ENCODE results near the gene CHST11.

Gene CHST11

DNA sequence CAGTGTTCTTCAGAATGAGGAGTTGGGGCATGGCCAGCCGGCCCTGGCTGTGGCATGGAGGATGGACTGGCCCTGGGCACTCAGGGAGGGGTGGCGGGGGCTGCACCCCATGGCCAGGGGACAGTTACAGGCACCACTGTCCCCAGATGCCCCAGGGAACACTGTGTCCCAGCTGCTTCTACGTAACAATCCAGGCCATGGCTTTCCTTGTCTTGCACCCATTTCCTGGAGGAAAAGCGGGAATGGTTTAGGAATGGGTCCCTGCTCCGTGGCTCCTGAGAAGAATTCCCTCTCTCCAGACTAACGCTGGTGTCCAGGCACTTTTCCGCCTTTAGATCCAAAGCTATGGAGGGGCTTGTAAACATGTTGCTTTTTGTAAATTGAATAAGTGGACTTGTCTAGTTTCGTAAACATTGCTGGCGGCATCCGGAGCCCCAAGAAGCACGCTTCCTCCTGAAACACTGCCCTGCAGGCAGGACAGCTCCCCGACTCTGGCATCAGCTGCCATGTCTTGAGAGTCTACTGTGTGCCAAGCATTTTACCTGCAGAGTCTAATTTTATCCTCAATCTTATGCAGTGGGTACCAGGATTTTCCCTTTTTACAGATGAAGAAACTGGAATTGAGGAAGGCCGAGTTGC lies 263.1 kb downstream of the CHST11 start:
- DNase-seq (ENCODE audit: low spot score) = no peak

DNA sequence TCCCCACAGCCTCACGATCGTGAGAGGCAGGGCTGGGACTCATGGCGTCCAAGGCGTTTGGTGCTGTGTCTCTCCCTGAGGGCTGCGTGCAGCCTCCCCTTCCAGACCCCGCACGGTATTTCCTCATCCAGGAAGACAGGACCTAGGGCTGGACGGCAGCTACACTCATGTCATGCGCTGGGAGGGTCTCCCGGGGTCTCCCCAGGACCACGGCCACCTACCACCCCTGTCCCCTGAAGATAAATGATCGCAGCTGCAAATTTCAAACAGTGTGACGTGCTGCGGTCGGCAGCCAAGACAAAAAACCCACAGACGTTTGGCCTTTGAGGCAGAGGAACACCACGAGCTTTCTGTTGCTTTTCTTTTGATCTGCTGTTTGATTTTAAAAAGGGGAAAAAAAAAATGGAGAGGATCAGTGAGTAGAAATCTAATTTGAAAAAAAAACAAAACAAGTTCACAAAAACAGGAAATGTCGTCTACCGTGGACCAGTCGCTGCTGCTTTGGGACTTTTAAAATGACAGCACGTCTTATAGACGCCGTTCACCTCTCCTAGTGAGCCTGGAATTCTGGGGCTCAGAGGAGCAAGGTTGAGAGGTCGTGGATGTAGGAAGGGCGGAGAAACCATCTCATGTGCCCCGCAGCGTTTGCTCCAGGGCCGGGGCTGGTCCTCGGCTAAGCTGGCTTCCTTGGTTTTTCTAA lies 263.7 kb downstream of the CHST11 start:
- DNase-seq (ENCODE audit: low spot score) = peak; percentile 60

DNA sequence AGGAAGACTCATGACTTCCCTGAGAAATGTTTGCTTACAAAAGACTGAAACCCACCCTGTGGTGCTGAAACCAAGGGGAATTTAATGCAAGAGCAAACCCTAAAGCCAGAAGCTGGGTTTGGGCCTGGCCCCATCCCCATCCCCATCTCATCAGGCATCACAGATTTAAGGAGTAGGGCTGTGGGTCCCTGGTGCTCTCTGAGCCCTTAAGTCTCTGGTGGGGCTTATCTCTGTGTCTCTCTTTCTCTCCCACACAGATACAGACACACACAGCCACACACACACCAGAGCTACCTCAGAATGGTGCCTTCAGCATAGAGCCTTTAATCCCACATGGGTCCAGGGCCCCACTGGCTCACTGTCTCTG lies 264.3 kb downstream of the CHST11 start:
- no peak for DNase-seq (ENCODE audit: low spot score)

DNA sequence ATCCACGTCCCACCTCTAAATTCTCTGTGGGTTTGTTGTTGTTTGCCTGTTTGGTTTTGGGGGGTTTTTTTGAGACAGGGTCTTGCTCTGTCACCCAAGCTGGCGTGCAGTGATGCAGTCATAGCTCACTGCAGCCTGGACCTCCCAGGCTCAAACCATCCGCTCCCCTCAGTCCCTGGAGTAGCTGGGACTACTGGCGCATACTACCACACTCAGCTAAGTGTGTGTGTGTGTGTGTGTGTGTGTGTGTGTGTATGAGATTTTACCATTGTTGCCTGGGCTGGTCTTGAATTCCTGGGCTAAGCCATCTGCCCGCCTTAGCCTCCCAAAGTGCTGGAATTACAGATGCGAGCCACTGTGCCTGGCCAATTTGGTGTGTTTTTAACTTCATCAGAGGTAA lies 265.2 kb downstream of the CHST11 start:
- no peak for DNase-seq (ENCODE audit: low spot score)

DNA sequence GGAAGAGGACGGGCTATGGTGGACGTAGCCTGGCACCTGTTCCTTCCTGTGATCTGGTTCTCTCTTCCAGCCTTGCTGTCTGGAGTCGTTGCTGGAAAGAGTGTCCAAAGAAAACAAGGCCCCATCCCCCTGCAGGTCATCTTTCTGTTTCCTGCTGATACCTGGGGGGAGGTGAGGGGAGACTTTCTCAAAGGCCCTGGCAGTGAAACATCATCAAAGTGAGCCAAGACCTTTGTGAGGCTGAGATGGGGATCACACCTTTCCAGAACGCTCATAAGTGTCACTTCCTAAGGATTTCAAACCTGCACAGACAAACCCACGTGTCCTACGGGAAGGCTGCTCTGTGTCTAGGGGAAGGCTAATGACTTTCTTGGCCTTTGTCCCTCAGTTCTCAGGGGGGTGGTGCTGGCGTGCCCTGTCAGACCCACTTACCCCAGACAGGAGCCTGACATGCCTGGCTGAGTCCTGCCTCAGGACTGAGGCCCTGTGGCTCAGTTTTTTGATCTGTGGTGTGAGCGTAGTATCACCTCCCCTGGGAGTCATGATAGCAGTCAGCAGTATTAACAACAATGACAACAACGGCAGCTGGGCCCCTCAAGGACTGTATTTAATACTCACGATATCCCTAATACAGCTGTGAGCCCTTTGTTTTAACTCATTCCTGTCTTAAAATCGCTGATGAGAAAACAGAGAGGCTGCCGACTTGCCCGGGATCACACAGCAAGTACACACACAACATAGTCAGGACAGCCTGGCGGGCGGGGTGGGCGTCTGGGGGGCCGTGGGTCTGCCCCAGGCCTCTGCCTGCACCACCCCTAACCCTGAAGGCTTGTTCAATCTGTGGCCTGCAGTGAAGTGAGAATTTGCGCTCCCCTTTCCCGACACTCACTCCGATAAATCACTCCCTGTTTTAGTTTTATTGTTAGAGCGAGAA lies 266.1 kb downstream of the CHST11 start:
- DNase-seq (ENCODE audit: low spot score) = no peak

DNA sequence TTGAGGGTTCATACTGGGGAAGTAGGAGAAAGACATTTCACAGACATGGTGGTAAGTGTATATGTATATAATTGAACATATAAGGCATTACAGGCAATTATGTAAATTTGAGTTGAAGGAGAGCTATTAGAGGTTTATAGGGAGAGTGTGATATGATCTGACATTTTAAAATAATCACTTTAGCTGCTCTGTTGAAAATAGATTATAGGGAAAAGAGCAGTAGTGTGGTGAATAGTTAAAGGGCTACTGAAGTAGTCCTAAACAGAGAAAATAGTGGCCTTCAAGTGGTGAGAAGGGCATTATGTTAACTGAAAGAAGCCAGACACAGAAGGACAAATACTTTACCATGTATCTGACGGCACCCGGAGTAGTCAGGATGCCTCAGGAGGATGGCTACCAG lies 267.1 kb downstream of the CHST11 start:
- DNase-seq (ENCODE audit: low spot score) = no peak

DNA sequence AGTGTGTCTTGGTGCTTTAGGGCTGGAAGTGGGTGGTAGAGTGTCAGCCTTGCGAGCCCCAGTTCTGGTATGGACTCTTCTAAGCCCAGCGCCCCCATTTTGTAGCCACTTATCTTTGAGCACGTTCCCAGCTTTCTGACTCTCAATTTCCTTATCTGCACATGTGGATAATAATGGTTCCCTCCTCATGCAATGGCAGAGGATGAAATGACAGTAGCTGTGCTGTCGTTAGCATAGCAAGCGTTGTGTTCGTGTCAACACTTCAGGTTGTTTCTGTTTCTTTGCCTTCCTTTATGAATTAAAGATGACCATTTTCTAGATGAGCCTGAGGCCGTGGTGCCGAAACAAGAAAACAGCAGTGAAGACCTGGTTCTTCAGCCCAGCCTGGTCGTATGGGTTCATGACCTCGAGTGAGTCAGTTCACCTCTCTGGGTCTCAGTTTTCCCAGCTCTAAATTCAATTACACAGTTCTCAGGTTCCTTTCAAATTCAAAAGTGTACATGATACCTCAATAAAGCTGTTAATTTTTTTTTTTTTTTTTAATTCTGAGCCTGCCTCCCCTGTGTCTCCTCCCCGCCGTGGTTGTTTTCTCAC lies 268.3 kb downstream of the CHST11 start:
- DNase-seq (ENCODE audit: low spot score) = no peak

DNA sequence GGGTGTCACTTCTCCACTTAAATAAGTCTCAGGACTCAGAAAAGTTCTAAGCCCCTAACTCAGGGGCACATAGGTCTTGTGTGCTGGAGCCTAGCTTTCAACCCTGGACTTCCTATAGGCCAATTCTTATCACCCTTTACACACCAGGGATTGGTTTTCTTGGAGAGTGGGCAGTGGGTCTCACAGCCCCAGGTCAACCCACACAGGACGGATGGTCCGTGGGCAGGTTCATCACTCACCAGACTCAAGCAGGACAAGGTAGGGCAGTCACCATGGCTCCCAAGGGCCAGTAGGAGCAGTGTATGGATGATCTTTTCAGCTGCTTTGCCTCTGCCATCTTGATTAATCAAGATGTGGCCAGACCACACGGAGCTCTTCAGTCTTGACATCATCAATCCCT lies 268.9 kb downstream of the CHST11 start:
- DNase-seq (ENCODE audit: low spot score) = no peak

DNA sequence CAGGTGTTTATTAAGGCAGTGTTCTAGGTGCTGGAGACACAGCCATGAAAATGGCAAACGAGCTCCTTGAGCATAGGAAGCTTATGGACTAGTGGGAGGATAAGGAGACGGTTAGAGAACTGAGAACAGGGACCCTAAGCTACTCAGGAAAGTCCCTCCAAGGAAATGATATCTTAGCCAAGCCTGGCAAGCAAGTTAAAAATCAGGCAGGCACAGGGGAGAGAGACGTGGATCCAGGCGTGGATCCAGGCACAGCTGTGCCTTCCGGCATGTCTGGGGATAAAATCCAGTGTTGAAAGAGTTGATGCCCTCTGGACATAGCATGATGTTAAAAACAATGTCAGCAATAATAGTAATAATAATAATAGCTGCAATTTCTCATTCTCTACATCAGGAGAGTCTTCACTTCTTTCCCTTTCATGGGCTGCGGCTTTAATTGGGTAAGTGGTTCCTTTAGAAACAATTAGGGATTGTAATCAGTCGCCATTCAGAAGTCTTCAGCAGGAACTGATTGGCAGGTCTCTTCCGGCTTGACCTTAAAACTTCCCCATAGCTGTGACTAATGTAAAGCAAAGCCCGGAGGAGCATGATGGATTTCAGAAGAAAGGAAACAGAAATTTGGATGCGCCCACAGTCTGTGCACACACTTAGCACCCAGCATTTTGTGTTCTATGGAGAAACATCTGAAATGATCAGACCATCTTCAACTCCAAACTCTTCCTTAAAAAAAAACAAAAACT lies 271.1 kb downstream of the CHST11 start:
- no peak for DNase-seq (ENCODE audit: low spot score)

DNA sequence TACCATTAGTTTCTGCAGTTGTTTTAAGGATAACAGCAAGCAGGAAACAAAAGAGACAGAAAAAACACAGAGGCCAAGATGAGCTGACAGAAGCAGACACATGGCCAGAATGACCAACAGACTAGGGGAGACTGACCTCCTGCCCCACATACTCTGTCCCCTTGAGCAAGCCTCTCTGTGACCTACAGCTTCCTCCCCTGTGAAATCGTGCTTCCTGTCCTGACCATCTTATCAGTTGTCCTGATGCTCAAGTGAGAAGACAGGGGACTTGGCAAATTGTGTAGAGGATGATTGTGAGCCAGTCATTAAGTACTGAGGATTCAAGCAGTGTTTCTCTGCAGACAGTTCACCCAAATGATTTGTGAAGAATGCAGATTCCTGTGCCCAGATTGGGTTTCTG lies 272.3 kb downstream of the CHST11 start:
- no peak for DNase-seq (ENCODE audit: low spot score)

DNA sequence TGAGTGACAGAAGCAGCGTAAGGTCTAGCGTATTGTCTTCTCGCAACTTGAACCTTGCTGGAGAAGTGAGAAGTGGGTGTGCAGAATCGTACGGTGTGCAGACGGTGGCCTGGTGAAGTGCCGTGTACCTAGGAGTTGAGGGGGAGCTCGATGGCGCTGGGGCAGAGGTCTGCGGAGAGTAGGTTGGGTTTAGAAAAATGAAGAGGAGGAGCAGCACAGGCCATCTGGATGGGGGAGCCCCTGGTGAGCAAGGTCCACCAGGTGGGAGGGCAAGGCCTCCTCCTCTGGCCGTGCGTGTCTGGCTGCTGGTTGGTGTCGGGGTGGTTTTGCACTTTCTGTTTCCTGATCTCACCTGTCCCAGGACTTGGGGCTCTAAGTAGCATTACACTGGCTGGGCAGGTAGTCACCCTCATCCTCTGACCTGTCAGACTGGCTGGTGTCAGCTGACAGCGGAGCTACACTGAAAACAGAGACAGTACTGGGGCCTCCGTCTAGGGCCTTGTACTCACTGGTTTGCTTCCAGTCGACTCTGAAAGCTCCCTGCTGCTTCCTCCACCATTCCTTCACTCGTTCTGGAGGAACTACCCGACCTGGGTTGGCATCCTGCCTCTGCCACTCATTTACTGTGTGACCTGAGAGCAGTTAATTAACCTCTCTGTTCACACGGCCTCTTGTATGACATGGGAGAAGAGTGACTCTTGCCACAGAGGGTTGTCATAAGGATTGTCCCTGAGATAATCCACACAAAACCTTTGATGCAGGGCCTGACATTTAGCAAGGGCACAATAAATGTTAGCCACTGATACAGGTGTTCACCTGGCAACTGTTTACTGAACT lies 273.1 kb downstream of the CHST11 start:
- no peak for DNase-seq (ENCODE audit: low spot score)

DNA sequence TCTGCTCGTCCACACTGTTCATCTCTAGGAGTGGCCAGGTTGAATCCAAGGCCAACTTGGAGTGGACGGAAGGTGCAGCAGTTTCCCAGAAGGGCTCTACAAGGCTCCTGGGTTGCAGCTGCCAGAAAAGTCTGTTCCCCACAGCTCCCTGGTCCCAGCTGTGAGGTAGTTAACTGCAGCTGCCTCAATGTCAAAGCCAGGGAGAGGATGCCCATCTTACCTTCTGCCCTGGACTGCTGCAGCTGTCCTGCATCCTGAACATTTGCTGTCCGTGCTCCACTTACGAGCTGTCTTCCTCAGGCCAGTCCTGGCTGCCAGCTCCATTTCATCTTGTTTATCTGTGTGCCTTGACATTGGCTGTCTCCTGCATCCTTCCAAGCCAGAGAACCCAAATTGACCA lies 274.0 kb downstream of the CHST11 start:
- no peak for DNase-seq (ENCODE audit: low spot score)

DNA sequence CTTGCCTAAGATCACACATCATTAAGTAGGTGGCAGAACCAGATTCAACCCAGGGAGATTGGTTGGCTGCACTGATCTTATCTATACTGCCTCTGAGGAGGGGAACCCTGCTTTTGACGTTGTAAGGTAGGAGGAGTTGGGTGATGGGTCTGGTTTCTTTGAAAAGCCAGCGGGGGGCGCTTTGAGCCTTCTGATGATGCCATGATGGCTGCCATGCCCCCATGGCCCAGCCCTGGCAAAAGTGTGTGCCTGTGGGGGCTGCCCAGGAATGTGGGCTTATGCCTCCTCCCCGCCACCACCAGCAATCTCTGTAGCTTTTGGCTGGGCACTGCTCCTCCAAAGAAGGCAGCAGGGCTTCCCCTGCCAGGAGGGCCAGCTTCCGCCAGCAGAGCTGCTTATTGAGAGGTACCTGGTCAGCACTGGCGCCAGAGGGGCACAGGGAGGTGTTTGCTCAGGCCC lies 277.0 kb downstream of the CHST11 start:
- DNase-seq (ENCODE audit: low spot score) = no peak

DNA sequence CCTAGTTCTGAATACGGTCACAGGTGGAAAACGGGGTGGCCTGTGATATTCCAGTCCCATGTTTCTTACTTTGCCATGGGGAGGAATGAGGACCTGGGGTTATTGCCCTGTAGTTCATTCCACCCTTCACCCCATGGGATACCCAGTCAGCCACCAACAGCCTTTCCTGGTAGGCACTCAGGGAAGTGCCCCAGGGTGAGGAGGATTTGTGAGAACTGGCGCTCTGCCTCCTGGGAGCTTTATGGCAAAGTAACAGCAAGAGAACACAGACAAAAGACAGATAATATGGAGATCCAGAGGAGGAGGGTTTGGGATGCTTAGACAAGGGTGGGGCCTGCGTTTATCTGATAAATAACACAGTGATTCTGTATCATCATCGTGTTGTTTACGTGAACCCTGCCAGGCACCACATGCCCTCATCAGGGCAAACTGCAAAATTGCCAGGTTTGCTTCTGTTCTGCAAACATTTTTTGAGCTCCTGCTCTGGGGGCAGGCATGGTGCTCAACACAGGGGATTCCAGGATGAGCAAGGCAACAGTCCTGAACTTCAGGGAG lies 277.9 kb downstream of the CHST11 start:
- no peak for DNase-seq (ENCODE audit: low spot score)

DNA sequence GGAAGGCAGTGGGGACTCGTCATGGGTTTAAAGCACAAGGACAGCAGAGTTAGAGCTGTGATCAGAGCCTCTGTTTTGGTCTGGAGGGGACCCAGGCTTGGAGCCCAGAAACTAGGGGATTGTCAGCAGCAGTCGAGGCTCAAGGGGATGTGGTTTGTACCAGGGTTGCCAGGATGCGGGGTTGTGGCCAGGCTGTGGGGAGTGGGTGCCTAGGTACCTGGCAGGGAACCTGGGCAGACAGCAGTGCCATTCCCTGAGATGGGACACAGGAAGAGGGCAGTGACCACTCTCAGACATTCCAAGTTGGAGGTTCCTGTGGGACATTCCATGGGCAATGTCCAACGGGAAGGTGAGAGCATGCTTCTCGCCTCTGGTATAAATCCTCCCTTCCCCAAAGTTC lies 279.1 kb downstream of the CHST11 start:
- DNase-seq (ENCODE audit: low spot score) = no peak

DNA sequence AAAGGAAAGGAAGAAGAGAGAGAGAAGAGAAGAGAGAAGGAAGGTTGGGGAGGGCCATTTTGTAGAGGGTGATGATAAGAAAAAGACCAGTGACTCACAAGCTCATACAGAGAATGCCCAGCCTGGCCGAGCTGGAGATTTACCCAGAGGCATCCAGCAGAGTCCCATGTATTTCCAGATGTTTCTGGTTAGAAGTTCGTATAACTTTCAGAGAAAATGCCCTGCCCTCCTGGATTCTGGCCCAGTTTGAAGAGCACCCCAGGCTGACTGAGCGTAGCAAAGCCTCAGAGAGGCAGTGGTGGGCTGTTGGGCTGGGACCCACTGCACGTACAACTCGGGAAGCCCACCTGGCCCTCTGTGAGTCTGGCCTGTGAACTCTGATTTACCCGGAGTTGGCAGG lies 279.6 kb downstream of the CHST11 start:
- DNase-seq (ENCODE audit: low spot score) = no peak

DNA sequence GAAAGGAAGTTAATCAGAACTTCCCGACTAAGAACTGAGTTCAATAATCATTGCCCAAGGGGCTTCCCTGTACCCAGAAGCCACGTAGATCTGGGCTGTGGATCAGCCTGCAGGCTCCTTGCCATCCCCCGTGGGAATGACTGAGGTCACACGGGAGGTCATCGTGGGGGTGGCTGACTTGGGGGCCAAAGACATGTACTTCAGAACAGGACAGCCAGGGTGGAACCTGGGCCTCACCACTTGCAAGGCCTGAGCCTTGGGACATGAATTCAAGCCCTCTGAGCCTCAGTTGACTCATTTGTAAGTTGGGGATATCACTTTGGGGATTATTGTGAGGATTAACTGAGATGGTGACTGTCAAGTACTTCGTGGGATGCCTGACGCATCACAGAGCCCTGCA lies 280.4 kb downstream of the CHST11 start:
- no peak for DNase-seq (ENCODE audit: low spot score)

DNA sequence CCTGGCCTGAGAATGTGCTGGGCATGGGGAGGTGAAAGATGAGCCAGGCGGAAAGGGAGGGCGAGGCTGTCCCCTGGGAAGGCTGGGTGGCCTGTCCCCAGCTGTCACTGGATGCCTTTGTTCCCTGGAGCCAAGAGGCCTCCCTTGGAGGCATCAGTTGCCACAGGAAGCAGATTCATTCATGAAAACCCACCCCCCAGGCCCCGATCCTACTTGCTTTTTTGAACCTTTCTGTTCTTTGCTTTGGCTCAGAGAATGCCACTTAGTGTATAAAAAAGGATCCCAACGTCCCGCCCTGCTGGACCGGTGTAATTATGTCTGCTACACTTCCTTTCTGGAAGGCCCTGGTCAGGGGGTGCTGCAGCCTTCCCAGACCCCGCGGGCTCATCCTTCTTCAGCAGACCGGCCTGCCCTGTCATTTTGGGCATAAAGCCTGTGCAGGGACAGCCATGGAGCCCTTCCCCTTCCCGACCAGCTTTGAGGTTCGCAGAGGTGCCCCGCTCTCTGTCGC lies 281.1 kb downstream of the CHST11 start:
- DNase-seq (ENCODE audit: low spot score) = no peak

DNA sequence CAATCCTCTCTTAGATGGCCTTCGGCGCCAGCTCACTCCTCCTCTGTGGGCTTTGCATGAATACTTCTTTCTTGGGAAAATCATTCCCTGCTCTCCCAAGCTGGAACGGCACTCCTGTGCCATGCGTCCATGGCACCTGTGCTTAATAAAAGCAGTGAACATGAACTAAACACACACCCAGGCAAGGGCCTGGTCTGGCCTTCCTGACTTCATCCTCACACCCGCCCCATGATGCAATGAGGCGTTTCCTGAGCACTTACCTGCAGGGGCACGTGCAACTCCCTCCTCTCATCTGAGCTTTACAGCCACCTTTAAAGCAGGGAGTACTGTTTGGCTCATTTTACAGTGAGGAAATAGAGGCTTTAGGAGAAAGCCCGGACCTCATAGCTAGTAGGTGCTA lies 281.6 kb downstream of the CHST11 start:
- DNase-seq (ENCODE audit: low spot score) = no peak

Data from CD4-positive, alpha-beta T cell treated with Interleukin-15 for 4 hours (primary cell).